ENCODE data around the gene ZNF283. TPM values are rescaled to one million over a fixed set of nuclear protein-coding genes. Genes with fewer than 3 reads are reported as not detected.

Gene ZNF283
- 10 to 100 TPM; 22.0 to 37.7 TPM for total RNA-seq
- polyA plus RNA-seq (ENCODE audit: insufficient read length in 2 of 2): 10 to 100 TPM; 11.8 to 12.2 TPM
- long read RNA-seq, donor 1: 0 reads
- long read RNA-seq, donor 2, partial matches to known transcripts: 5 of 5 reads
- long read RNA-seq, donor 2, other reads (novel, unspliced or antisense): 0 of 5 reads
- long read RNA-seq, donor 3: 0 reads
- long read RNA-seq, donor 4, partial matches to known transcripts: 0 of 1 reads
- long read RNA-seq, donor 4, other reads (novel, unspliced or antisense): 0 of 1 reads

DNA sequence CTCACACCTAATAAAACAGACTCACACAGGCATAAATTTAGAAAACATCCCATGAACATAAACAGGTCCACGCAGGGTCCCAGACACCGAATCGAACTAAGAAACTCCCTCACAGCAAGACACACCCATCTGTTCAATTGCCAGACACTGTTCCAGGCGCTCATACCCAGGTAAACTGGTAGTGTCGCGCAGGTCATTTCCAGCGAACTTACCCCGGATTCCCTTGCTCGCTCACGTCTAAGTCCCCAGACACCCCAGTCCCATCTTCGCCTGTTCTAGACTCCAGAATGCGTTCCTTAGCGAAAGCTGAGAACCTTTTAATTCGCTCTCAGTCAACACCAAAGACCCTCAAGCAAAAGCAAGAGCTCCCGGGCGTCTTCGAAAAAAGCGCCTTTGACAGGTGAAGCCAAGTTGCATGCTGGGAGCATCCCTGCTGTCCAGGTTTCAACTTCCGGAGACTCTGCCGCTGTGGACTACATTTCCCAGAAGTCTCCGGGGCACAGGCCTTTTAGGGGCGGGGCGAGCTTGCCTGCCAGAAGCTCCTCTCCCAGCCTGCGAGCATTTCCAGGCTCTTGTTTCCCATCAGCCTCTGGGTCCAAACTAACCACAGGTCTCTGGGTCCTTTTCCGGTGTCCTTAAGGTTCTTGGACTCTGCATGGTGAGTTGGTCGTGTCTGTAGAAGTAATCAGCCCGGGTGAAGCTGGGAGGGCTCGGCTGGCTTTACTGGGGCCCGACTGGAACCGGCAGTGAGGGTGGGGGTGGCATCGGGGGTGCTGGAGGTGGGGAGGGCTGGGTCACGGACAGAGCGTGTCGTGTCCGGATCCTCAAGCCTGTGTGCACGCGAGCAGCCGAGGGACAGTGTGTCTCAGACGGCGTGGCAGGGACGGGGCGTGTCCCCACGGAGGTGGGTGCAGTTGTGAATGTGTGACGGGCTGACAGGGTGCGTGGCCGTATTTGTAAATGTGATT is at the start of gene ZNF283:
Gene ZNF283, plus strand, starts transcription at position 535 of the 968 bp plus-strand sequence. CDS start 6,184 bp downstream, outside the sequence.
- no peaks in the 10 kb centered on the region for H3K9me3 ChIP-seq (ENCODE audit: control insufficient read depth, insufficient read depth, low read length)
- H3K4me3 ChIP-seq (ENCODE audit: low read depth, low read length): peak within 1 kb of the TSS; percentile 59
- peak within 1 kb of the TSS; percentile 21 for H3K27ac ChIP-seq (ENCODE audit: low read depth, low read length)
- DNase-seq (ENCODE audit: low read depth in 4 of 6, low spot score in 6 of 6): peak; percentile 81 to 99 (median 88)
- peaks cover under 1% of the 10 kb centered on the region for H3K27me3 ChIP-seq (ENCODE audit: control insufficient read depth, insufficient read depth, low read length)
- peaks cover 5% of the 10 kb centered on the region for H3K4me1 ChIP-seq (ENCODE audit: control insufficient read depth, insufficient read depth, low read length)
- WGBS (ENCODE audit: insufficient coverage): 8% methylated on average over 46 of the region's 46 CpGs
- H3K36me3 ChIP-seq (ENCODE audit: control insufficient read depth, insufficient read depth, low read length): peaks cover 18% of the 10 kb centered on the region

DNA sequence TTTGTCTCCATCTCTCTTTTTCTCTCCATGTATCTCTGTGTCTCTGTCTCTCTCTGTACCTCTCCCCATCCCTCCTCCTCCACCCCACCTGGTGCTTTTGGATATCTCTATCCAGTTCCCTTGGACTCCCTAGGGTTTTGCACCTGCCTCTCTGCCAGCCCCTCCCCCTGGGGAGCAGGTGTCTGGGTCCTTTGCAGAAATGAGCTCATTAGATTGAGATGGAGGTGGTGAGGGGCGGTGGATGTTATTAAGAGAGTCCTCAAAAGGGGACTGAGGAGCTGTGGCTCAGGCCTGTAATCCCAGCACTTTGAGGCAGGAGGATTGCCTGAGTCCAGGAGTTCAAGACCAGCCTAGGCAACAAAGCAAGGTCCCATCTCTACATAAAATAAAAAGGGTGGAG is 48.5 kb upstream of the ZNF283 start:
- no peak for DNase-seq (ENCODE audit: low read depth in 4 of 6, low spot score in 6 of 6)
- Histone ChIP-seq H3K27me3 (ENCODE audit: control insufficient read depth, insufficient read depth, low read length) (peaks cover 18% of the 10 kb centered on the region), H3K27ac (ENCODE audit: low read depth, low read length) (no peak overlapping the region), H3K36me3 (ENCODE audit: control insufficient read depth, insufficient read depth, low read length) (no peaks in the 10 kb centered on the region), H3K9me3 (ENCODE audit: control insufficient read depth, insufficient read depth, low read length) (no peaks in the 10 kb centered on the region), H3K4me1 (ENCODE audit: control insufficient read depth, insufficient read depth, low read length) (peaks cover 32% of the 10 kb centered on the region), H3K4me3 (ENCODE audit: low read depth, low read length) (no peak overlapping the region)
- 60% methylated on average over 1 of the region's 1 CpG for WGBS (ENCODE audit: insufficient coverage)

DNA sequence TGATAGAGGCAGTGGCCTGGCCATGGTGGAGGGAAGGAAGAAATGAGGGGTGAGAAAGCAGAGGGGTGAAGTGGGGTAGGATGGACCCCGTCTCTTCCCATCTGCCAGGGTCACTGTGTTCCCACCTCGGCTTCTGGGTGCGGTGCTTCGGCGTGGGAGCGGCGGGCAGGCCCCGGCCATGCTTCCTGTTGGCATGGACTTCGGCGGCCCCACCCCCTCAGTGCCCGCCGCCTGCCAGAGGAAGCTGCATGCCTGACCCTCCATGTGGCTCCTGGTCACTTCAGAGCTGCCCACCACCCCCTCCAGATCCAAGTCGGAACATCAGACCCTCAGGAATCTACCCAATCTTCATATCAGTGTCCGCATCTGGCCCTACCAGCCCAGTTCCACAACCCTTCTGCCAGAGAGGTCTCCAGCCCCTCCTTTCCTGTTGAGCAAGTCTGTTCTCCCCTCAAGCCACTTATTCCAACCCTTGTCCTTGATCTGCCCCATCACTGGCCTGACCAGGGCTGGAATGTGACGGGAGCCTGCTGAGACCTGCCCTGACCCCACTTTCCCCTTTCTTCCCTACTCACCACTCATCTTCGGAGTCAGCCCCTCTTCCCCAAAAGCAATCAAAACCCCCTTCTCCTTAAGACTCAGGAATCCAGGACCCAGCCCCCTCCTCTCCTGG is 47.8 kb upstream of the ZNF283 start:
- no peaks in the 10 kb centered on the region for H3K9me3 ChIP-seq (ENCODE audit: control insufficient read depth, insufficient read depth, low read length)
- WGBS (ENCODE audit: insufficient coverage): 82% methylated on average over 15 of the region's 16 CpGs
- H3K4me1 ChIP-seq (ENCODE audit: control insufficient read depth, insufficient read depth, low read length): peaks cover 26% of the 10 kb centered on the region
- DNase-seq (ENCODE audit: low read depth in 4 of 6, low spot score in 6 of 6): no peak
- H3K27ac ChIP-seq (ENCODE audit: low read depth, low read length): no peak overlapping the region
- H3K36me3 ChIP-seq (ENCODE audit: control insufficient read depth, insufficient read depth, low read length): no peaks in the 10 kb centered on the region
- peaks cover 12% of the 10 kb centered on the region for H3K27me3 ChIP-seq (ENCODE audit: control insufficient read depth, insufficient read depth, low read length)
- no peak overlapping the region for H3K4me3 ChIP-seq (ENCODE audit: low read depth, low read length)

DNA sequence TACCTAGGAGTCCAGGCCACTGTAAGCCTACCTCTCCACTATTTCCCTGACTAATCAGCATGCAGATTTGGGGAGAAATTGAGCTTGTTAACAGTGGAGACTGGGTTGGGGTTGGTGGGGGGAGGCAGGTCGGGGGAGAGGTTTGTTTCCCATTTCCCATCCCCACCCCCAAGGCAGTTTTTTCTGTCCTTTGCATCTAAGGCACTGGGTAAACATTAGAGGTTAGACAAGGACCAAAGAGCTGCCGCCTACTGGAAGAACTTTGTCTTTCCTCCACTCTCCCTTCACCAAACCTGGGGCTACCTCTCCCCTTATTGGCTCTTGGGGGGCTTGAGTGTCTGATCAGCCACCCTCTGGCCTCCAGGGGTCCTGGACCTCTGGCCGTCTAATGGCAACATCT is 47.3 kb upstream of the ZNF283 start:
- 42% methylated on average over 2 of the region's 3 CpGs for WGBS (ENCODE audit: insufficient coverage)
- Histone ChIP-seq H3K4me1 (ENCODE audit: control insufficient read depth, insufficient read depth, low read length) (peaks cover 21% of the 10 kb centered on the region), H3K36me3 (ENCODE audit: control insufficient read depth, insufficient read depth, low read length) (no peaks in the 10 kb centered on the region), H3K4me3 (ENCODE audit: low read depth, low read length) (no peak overlapping the region), H3K27me3 (ENCODE audit: control insufficient read depth, insufficient read depth, low read length) (peaks cover 7% of the 10 kb centered on the region), H3K9me3 (ENCODE audit: control insufficient read depth, insufficient read depth, low read length) (no peaks in the 10 kb centered on the region), H3K27ac (ENCODE audit: low read depth, low read length) (no peak overlapping the region)
- no peak for DNase-seq (ENCODE audit: low read depth in 4 of 6, low spot score in 6 of 6)

DNA sequence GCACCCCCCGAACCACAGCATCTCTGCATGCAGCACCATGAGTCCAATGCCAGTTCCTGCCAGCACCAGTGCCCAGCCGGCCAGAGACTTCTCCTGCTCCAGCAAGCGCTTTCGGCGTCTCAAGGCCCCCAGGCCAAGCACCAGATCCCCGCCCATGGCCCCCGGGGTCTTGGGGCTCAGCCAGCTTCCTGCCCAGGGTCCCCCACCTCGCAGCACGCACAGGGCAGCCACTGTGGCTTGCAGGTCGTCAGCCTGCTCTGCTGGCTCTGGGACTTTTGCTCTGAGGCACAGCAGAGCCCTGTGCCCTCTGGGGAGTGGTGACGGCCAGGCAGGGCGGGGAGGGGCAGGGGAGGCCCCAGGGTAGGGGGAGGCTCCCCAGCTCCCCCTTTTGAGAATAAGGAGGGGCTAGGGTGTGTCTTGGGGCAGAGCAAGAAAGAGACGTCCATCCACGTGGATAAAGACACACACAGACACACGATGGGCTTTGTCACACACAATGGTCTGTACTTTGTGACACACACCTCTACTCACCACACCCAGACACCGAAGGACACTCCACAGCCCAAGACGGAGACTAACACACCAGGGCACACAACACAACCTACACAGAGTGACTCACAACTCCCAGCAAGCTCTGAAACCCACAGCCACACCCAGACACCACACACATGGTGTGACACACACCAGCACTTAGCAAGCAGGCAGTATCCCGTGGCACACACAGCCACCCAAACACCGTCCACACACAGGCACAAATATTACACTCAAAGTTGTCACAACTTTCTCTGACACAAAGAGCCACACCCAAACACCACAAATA is 46.2 kb upstream of the ZNF283 start, which contains the start of gene KCNN4:
Gene KCNN4, minus strand, starts transcription at position 268 of the 820 bp plus-strand sequence. Its CDS starts 112 bp downstream, at position 156.
- Histone ChIP-seq H3K4me1 (ENCODE audit: control insufficient read depth, insufficient read depth, low read length) (peaks cover 23% of the 10 kb centered on the region), H3K27ac (ENCODE audit: low read depth, low read length) (no peak within 1 kb of the TSS), H3K4me3 (ENCODE audit: low read depth, low read length) (no peak within 1 kb of the TSS), H3K36me3 (ENCODE audit: control insufficient read depth, insufficient read depth, low read length) (no peaks in the 10 kb centered on the region), H3K9me3 (ENCODE audit: control insufficient read depth, insufficient read depth, low read length) (no peaks in the 10 kb centered on the region), H3K27me3 (ENCODE audit: control insufficient read depth, insufficient read depth, low read length) (no peaks in the 10 kb centered on the region)
- no peak for DNase-seq (ENCODE audit: low read depth in 4 of 6, low spot score in 6 of 6)
- WGBS (ENCODE audit: insufficient coverage): 41% methylated on average over 15 of the region's 19 CpGs

DNA sequence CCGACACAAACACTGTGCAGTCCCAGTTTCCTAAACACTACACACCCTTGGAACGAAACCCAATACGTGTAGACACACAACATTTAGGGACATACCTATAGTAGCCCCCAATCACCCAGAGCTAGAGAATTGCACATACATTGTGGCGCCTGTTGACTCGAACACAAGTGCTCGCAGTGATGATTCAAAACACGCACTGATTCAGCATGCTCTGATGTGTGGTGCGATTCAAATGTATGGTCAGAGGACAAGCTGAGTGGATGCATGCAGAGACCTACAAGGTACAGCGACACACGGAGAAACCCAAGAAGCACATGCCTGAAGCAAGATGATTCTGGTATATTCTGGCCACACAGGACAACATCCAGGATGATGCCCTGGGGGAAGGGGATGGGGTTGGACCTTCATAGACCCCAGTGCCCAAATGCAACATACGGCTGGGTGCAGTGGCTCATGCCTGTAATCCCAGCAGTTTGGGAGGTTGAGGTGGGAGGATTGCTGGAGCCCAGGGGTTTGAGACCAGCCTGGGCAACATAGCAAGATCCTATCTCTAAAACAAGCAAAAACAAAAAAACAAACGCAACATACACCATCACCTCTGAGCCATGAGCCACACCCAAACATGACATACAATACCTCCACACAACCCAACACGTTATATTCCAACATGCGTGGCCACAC is 45.4 kb upstream of the ZNF283 start:
- Histone ChIP-seq H3K4me3 (ENCODE audit: low read depth, low read length) (no peak overlapping the region), H3K27me3 (ENCODE audit: control insufficient read depth, insufficient read depth, low read length) (no peaks in the 10 kb centered on the region), H3K9me3 (ENCODE audit: control insufficient read depth, insufficient read depth, low read length) (no peaks in the 10 kb centered on the region), H3K27ac (ENCODE audit: low read depth, low read length) (no peak overlapping the region), H3K36me3 (ENCODE audit: control insufficient read depth, insufficient read depth, low read length) (no peaks in the 10 kb centered on the region), H3K4me1 (ENCODE audit: control insufficient read depth, insufficient read depth, low read length) (peaks cover 23% of the 10 kb centered on the region)
- WGBS (ENCODE audit: insufficient coverage): 94% methylated on average over 12 of the region's 14 CpGs
- no peak for DNase-seq (ENCODE audit: low read depth in 4 of 6, low spot score in 6 of 6)

DNA sequence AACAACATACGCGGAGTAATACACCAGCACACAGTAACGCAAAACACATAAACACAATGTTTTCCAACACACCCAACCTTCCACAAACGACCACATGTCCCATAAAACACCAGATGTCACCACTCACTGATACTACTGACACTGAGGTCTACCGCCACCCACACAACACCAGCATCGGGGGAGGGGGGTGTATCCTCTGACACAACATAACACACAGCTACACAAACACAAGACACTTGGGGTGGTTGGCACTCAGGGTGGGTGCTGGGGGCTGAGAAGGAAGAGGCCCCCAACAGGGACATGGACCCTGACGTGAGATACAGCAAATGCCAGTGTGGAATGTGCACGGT is 44.8 kb upstream of the ZNF283 start:
- H3K27me3 ChIP-seq (ENCODE audit: control insufficient read depth, insufficient read depth, low read length): no peaks in the 10 kb centered on the region
- no peaks in the 10 kb centered on the region for H3K36me3 ChIP-seq (ENCODE audit: control insufficient read depth, insufficient read depth, low read length)
- H3K9me3 ChIP-seq (ENCODE audit: control insufficient read depth, insufficient read depth, low read length): no peaks in the 10 kb centered on the region
- no peak overlapping the region for H3K4me3 ChIP-seq (ENCODE audit: low read depth, low read length)
- WGBS (ENCODE audit: insufficient coverage): 63% methylated on average over 5 of the region's 8 CpGs
- DNase-seq (ENCODE audit: low read depth in 4 of 6, low spot score in 6 of 6): no peak
- peaks cover 22% of the 10 kb centered on the region for H3K4me1 ChIP-seq (ENCODE audit: control insufficient read depth, insufficient read depth, low read length)
- no peak overlapping the region for H3K27ac ChIP-seq (ENCODE audit: low read depth, low read length)

DNA sequence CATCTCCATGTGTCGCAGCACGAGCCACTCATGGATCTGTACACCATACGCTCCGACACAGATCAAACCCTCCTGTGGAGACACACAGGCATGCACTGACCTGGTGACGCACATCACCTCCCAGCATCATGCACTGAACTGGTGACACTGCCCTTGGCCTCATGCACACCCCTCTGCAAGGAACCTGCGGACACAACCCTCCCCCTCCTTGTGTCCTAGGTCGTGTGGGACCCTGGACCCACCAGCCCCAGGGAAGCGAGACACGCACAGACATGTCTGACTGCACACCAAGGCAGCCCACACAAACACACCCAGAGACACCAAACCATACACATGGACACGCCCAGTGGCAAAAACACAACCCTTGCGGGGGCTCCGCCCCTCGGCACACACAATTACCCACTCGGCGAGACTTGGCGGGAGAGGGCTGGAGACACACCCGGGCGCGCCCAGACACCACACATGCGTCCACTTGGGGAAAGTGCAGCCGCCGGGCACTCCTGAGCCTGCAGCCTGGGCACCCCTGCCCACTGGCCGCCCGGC is 44.4 kb upstream of the ZNF283 start:
- Histone ChIP-seq H3K27me3 (ENCODE audit: control insufficient read depth, insufficient read depth, low read length) (no peaks in the 10 kb centered on the region), H3K9me3 (ENCODE audit: control insufficient read depth, insufficient read depth, low read length) (no peaks in the 10 kb centered on the region), H3K4me1 (ENCODE audit: control insufficient read depth, insufficient read depth, low read length) (peaks cover 17% of the 10 kb centered on the region), H3K4me3 (ENCODE audit: low read depth, low read length) (no peak overlapping the region), H3K36me3 (ENCODE audit: control insufficient read depth, insufficient read depth, low read length) (no peaks in the 10 kb centered on the region), H3K27ac (ENCODE audit: low read depth, low read length) (no peak overlapping the region)
- WGBS (ENCODE audit: insufficient coverage): 81% methylated on average over 24 of the region's 24 CpGs
- DNase-seq (ENCODE audit: low read depth in 4 of 6, low spot score in 6 of 6): no peak
